ENCODE measurements around the gene RAB23. TPM values are rescaled to one million over a fixed set of nuclear protein-coding genes. Genes with fewer than 3 reads are reported as not detected.

RAB23 gene
- total and polyA plus RNA-seq, 3 experiments from 2014 or later = 1.0 to 4.7 (median 4.3) TPM

DNA sequence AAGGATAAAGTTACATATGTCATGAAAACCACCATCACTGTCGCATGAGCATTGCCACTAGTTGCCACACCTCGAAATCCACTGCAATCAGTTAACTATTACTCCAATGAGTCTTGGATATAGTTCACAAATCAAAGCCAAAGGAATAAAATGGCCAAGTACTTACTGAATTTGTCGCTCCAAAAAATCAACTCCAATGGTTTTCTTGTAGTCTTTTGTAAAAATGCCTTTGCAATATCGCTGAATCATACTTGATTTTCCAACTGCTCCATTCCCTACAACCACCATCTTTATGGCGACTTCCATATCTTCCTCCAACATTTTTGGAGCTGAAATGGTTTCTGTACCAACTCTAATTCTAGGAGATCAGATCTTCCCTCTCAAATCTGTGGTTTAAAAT is 12.0 kb downstream of the RAB23 start:
- H3K27me3 Mint-ChIP-seq = peaks cover under 1 to 3% of the 10 kb centered on the region in 2 donors
- no peak overlapping the region for H3K27ac Mint-ChIP-seq
- H3K4me3 Mint-ChIP-seq = no peak overlapping the region
- H3K36me3 Mint-ChIP-seq = no peaks in the 10 kb centered on the region
- no peaks in the 10 kb centered on the region for H3K36me3 ChIP-seq (ENCODE audit: insufficient read depth, low read length)
- H3K27ac ChIP-seq (ENCODE audit: low read depth, low read length) = no peak overlapping the region
- H3K9me3 ChIP-seq (ENCODE audit: low read length) = no peaks in the 10 kb centered on the region
- ChIA-PET POLR2A (no interaction called here), CTCF (no interaction called here)
- DNase-seq = no peak
- peaks cover 0 to 5% (median 0%) of the 10 kb centered on the region in 5 donors for H3K9me3 Mint-ChIP-seq
- no peak overlapping the region for H3K4me3 ChIP-seq (ENCODE audit: low read length)
- H3K4me1 ChIP-seq (ENCODE audit: insufficient read depth, low read length) = peaks cover 18% of the 10 kb centered on the region
- no peaks in the 10 kb centered on the region for H3K27me3 ChIP-seq (ENCODE audit: insufficient read depth, low read length, poor library complexity, severe bottlenecking)
- peaks cover 7 to 17% (median 13%) of the 10 kb centered on the region in 3 donors for H3K4me1 Mint-ChIP-seq

DNA sequence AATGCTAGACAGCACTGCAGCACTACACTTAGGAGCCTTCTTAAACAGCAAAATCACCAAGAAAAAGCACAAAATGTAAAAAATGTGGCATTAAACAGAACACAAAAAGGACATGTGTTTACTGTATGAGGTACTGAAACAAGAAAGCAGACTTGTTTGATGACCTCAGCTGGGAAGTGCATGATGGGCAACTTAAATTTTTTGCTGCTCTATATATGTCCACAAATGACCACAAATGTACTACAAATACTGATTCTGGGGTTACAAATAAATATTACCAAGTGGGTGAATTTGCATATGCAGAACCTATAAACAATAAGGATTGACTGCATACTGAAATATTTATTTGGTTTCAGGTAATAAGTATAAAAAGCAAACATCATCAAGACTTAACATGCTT is 13.1 kb downstream of the RAB23 start:
- Histone ChIP-seq H3K4me3 (ENCODE audit: low read length) (no peak overlapping the region), H3K4me1 (ENCODE audit: insufficient read depth, low read length) (peaks cover 7% of the 10 kb centered on the region), H3K36me3 (ENCODE audit: insufficient read depth, low read length) (no peaks in the 10 kb centered on the region), H3K27me3 (ENCODE audit: insufficient read depth, low read length, poor library complexity, severe bottlenecking) (no peaks in the 10 kb centered on the region), H3K27ac (ENCODE audit: low read depth, low read length) (no peak overlapping the region), H3K9me3 (ENCODE audit: low read length) (no peaks in the 10 kb centered on the region)
- Mint-ChIP-seq H3K36me3 (no peaks in the 10 kb centered on the region), H3K27me3 (peaks cover 0 to 3% of the 10 kb centered on the region in 2 donors), H3K4me1 (peaks cover 2 to 6% (median 6%) of the 10 kb centered on the region in 3 donors), H3K4me3 (no peak overlapping the region), H3K27ac (no peak overlapping the region), H3K9me3 (no peaks in the 10 kb centered on the region)
- ChIA-PET CTCF (no interaction called here), POLR2A (no interaction called here)
- DNase-seq = no peak

DNA sequence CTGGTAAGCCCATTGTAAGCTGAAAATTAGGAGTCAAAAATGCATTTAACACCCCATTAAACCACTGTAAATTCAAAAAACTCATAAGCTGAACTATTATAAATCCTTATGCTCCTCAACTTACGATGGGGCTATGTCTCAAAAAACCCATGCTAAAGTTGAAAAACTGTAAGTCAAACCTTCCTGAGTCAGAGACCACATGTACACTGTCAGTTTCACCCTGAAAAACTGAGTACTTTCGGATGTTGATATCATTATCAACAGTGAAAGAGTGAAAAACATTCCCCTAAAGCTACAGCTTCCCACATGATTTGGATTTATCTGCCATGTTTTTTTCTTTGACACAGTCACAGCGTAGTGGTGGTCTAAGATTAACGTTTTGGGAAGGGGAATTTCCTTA is 14.2 kb downstream of the RAB23 start:
- H3K27me3 Mint-ChIP-seq = no peaks in the 10 kb centered on the region
- Histone ChIP-seq H3K4me1 (ENCODE audit: insufficient read depth, low read length) (no peaks in the 10 kb centered on the region), H3K27me3 (ENCODE audit: insufficient read depth, low read length, poor library complexity, severe bottlenecking) (no peaks in the 10 kb centered on the region), H3K4me3 (ENCODE audit: low read length) (no peak overlapping the region), H3K9me3 (ENCODE audit: low read length) (no peaks in the 10 kb centered on the region), H3K36me3 (ENCODE audit: insufficient read depth, low read length) (no peaks in the 10 kb centered on the region), H3K27ac (ENCODE audit: low read depth, low read length) (no peak overlapping the region)
- no peak overlapping the region for H3K4me3 Mint-ChIP-seq
- POLR2A ChIA-PET = no interaction called here
- CTCF ChIA-PET = no interaction called here
- H3K36me3 Mint-ChIP-seq = no peaks in the 10 kb centered on the region
- H3K9me3 Mint-ChIP-seq = no peaks in the 10 kb centered on the region
- H3K4me1 Mint-ChIP-seq = no peaks in the 10 kb centered on the region
- no peak overlapping the region for H3K27ac Mint-ChIP-seq
- DNase-seq = no peak

DNA sequence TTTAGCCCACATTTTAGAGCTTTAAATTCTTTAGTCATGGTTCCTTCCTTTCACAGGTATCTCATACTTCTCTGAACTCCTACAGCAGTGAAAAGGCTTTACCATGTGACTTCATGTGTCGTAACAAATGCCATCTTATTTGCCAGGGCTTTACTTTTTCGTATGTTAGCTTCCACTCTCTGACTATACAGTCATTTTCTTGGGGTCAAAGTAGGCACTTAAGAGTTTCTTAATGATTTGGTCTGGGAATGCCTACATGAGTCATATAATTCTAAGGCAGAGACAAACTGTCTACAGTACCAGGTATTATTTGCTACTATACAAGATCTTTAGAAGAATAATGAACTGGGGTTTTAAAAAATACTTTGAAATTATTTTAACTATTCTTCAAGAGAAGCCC is 15.0 kb downstream of the RAB23 start:
- Histone ChIP-seq H3K27me3 (ENCODE audit: insufficient read depth, low read length, poor library complexity, severe bottlenecking) (no peaks in the 10 kb centered on the region), H3K9me3 (ENCODE audit: low read length) (no peaks in the 10 kb centered on the region), H3K36me3 (ENCODE audit: insufficient read depth, low read length) (no peaks in the 10 kb centered on the region), H3K4me1 (ENCODE audit: insufficient read depth, low read length) (no peaks in the 10 kb centered on the region), H3K4me3 (ENCODE audit: low read length) (no peak overlapping the region), H3K27ac (ENCODE audit: low read depth, low read length) (no peak overlapping the region)
- ChIA-PET POLR2A (no interaction called here), CTCF (no interaction called here)
- Mint-ChIP-seq H3K9me3 (no peaks in the 10 kb centered on the region), H3K36me3 (no peaks in the 10 kb centered on the region), H3K4me3 (no peak overlapping the region), H3K27ac (peak overlapping the region in 1 of 8 donors; percentile 46), H3K27me3 (peaks cover 0 to 2% of the 10 kb centered on the region in 2 donors), H3K4me1 (no peaks in the 10 kb centered on the region)
- no peak for DNase-seq

DNA sequence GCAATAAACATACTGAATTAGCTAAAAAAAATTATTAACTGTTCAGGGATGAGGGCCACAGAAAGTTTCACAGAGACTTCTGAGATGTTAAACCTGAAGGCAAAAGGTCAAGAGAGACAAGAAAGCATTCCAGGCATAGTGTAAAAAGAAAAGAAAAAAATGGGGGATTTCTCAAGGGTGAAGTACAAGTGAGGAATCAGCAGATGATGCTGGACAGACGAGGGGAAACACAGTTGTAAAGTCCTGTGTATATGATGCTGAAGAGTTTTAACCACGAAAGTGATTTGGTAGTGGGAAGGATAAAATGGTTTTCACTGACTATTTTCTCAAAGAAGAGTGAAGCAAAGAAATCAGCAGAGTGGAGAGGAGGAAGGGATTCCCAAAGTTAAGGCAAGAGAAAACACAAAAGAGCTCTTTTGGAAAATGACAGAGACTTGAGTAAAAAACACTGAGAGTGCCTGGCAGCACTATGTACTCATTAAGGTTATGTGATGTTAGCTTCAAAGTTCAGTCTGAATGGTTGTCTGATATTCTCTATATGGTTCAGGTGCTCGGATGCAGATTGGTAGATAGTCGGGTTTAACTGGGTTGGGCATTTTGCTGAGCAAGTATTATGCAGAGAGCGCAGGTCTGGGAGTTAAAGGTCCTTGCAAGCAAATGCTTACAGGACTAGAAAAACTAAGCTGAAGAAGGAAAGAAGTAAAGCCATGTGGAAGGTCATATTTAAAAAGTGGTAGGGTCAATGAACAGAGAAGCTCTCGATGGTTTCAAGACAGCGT is 16.4 kb downstream of the RAB23 start:
- POLR2A ChIA-PET = no interaction called here
- Mint-ChIP-seq H3K36me3 (no peaks in the 10 kb centered on the region), H3K4me3 (no peak overlapping the region), H3K27me3 (peaks cover 0 to 2% of the 10 kb centered on the region in 2 donors), H3K27ac (no peak overlapping the region), H3K9me3 (no peaks in the 10 kb centered on the region), H3K4me1 (no peaks in the 10 kb centered on the region)
- DNase-seq = no peak
- Histone ChIP-seq H3K27me3 (ENCODE audit: insufficient read depth, low read length, poor library complexity, severe bottlenecking) (no peaks in the 10 kb centered on the region), H3K9me3 (ENCODE audit: low read length) (no peaks in the 10 kb centered on the region), H3K4me1 (ENCODE audit: insufficient read depth, low read length) (no peaks in the 10 kb centered on the region), H3K4me3 (ENCODE audit: low read length) (no peak overlapping the region), H3K27ac (ENCODE audit: low read depth, low read length) (no peak overlapping the region), H3K36me3 (ENCODE audit: insufficient read depth, low read length) (no peaks in the 10 kb centered on the region)
- CTCF ChIA-PET = no interaction called here

DNA sequence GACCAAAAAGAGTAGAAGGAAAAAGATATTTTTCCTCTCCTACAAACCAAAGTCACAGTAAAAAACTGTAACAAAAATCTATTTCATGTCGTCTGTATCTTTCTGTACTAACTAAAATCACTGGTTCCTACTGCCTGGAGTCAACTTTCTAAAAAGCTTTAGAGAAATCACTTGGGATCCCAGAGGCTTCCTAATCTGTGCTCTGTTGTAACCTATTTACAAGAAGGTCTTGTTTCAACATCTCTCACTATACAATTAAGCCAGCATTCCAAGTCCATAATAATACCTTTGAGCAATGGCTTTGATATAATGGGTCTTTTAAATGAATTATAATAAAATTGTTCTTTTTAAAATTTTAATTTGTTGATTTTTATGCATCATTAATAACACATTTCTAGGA is 20.4 kb downstream of the RAB23 start:
- no peak for DNase-seq
- Mint-ChIP-seq H3K4me1 (no peaks in the 10 kb centered on the region), H3K9me3 (no peaks in the 10 kb centered on the region), H3K27me3 (peaks cover 0 to 2% of the 10 kb centered on the region in 2 donors), H3K27ac (no peak overlapping the region), H3K36me3 (no peaks in the 10 kb centered on the region), H3K4me3 (no peak overlapping the region)
- ChIA-PET CTCF (no interaction called here), POLR2A (no interaction called here)
- Histone ChIP-seq H3K27me3 (ENCODE audit: insufficient read depth, low read length, poor library complexity, severe bottlenecking) (no peaks in the 10 kb centered on the region), H3K4me1 (ENCODE audit: insufficient read depth, low read length) (no peaks in the 10 kb centered on the region), H3K4me3 (ENCODE audit: low read length) (no peak overlapping the region), H3K9me3 (ENCODE audit: low read length) (no peaks in the 10 kb centered on the region), H3K27ac (ENCODE audit: low read depth, low read length) (no peak overlapping the region), H3K36me3 (ENCODE audit: insufficient read depth, low read length) (no peaks in the 10 kb centered on the region)

DNA sequence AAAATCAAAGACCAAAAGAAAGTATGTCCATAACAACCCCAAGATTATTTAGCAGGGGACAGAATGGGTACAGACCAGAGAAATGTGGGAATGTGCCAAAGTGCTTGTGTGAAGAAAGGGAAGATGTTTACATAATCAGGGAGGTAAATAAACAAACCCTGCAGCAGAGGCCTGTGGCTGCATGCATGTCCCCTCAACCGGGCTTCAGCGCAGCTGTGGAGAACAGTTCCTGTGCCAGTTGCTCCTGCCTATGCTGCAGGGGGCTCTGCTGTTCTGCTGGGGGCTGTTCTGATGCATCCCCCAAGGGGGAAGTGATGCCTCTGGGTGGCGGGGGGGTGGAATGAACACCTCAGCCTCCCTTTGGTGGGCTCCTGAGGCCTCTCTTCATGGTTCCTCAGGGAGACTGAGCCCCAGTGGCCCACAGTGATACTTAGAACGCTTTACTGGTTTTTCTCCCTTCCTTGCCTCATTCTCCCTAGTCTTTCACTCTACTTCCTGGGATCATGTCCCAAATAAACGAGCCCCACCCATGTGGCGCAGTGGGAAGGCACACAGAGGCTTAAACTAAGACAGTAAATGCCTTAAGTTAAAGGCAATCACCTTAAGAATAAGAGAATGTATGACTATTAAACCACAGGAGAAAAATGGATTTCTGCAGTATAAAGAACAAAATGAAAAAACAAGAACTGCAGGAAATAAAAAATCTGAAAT is 23.0 kb downstream of the RAB23 start:
- H3K36me3 Mint-ChIP-seq = peaks cover 0 to 3% (median 0%) of the 10 kb centered on the region in 3 donors
- H3K4me1 ChIP-seq (ENCODE audit: insufficient read depth, low read length) = no peaks in the 10 kb centered on the region
- H3K27me3 ChIP-seq (ENCODE audit: insufficient read depth, low read length, poor library complexity, severe bottlenecking) = no peaks in the 10 kb centered on the region
- no peak overlapping the region for H3K27ac Mint-ChIP-seq
- peaks cover 0 to 2% of the 10 kb centered on the region in 2 donors for H3K27me3 Mint-ChIP-seq
- no peaks in the 10 kb centered on the region for H3K9me3 ChIP-seq (ENCODE audit: low read length)
- H3K4me1 Mint-ChIP-seq = no peaks in the 10 kb centered on the region
- H3K27ac ChIP-seq (ENCODE audit: low read depth, low read length) = no peak overlapping the region
- H3K36me3 ChIP-seq (ENCODE audit: insufficient read depth, low read length) = no peaks in the 10 kb centered on the region
- ChIA-PET CTCF (no interaction called here), POLR2A (no interaction called here)
- H3K4me3 Mint-ChIP-seq = no peak overlapping the region
- no peaks in the 10 kb centered on the region for H3K9me3 Mint-ChIP-seq
- no peak overlapping the region for H3K4me3 ChIP-seq (ENCODE audit: low read length)
- DNase-seq = no peak

DNA sequence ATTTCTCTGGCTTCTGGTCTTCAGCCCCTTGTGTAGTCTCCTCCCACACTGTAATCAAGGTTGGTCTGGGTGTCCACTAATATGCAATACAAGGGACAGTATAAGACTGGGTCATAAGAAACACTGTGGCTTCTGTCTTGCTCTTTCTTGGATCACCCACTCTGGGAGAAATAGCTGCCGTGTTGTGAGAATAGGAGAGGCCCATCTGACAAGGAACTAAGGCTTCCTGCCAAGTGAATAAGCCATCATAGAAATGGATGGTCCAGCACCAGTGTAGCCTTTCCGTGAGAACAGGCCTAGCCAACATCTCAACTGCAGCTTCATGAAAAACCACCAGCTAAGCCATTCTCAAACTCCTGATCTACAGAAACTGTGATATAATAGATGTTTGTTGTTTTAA is 26.6 kb downstream of the RAB23 start:
- Histone ChIP-seq H3K4me3 (ENCODE audit: low read length) (no peak overlapping the region), H3K36me3 (ENCODE audit: insufficient read depth, low read length) (no peaks in the 10 kb centered on the region), H3K27me3 (ENCODE audit: insufficient read depth, low read length, poor library complexity, severe bottlenecking) (no peaks in the 10 kb centered on the region), H3K9me3 (ENCODE audit: low read length) (no peaks in the 10 kb centered on the region), H3K27ac (ENCODE audit: low read depth, low read length) (no peak overlapping the region), H3K4me1 (ENCODE audit: insufficient read depth, low read length) (no peaks in the 10 kb centered on the region)
- Mint-ChIP-seq H3K27me3 (no peaks in the 10 kb centered on the region), H3K36me3 (peaks cover 0 to 3% (median 0%) of the 10 kb centered on the region in 3 donors), H3K4me1 (no peaks in the 10 kb centered on the region), H3K4me3 (no peak overlapping the region), H3K27ac (no peak overlapping the region), H3K9me3 (no peaks in the 10 kb centered on the region)
- ChIA-PET POLR2A (no interaction called here), CTCF (interaction anchor here (1.3 kb wide), 1 partner anchor 121 kb away, joined by 3 read pairs; no protein-coding TSS in a partner anchor)
- DNase-seq = no peak
